Measurements from ENCODE around the gene ZNF646.
A peak's percentile ranks its signal among the peaks of the same experiment; 100 is the strongest.

ZNF646 gene

GRCh38 chr16:31118223-31119155 is 44.3 kb downstream of the ZNF646 start:
- no peak overlapping the region for H3K27ac ChIP-seq (ENCODE audit: low read length)
- H3K27me3 ChIP-seq (ENCODE audit: low read depth, low read length): no peaks in the 10 kb centered on the region
- peaks cover 22% of the 10 kb centered on the region for H3K36me3 ChIP-seq (replicated peaks; ENCODE audit: low read depth, low read length)
- H4K20me1 ChIP-seq (ENCODE audit: insufficient read depth, low read length): peaks cover 6% of the 10 kb centered on the region
- H3K4me2 ChIP-seq (ENCODE audit: low read length): peak overlapping the region; percentile 95
- no peak overlapping the region for H2AFZ ChIP-seq (ENCODE audit: low read depth, low read length)
- TF ChIP-seq CTCF (IDR thresholded peaks at IDR 0.05; ENCODE audit: low read depth, low read length) (no peak), EZH2phosphoT487 (IDR thresholded peaks at IDR 0.05; ENCODE audit: low read depth) (no peak)
- H3K4me1 ChIP-seq (ENCODE audit: low read length): peaks cover 11% of the 10 kb centered on the region
- peaks cover 18% of the 10 kb centered on the region for H3K79me2 ChIP-seq (ENCODE audit: low read length)
- H3K9ac ChIP-seq (ENCODE audit: low read length): peak overlapping the region; percentile 67
- H3K9me3 ChIP-seq (ENCODE audit: insufficient read depth, low read length): no peaks in the 10 kb centered on the region
- H3K4me3 ChIP-seq (ENCODE audit: low read length): peak overlapping the region; percentile 95

- Histone ChIP-seq H3K9ac (ENCODE audit: low read length) (no peak overlapping the region), H3K36me3 (replicated peaks; ENCODE audit: low read depth, low read length) (peaks cover 25% of the 10 kb centered on the region), H2AFZ (ENCODE audit: low read depth, low read length) (no peak overlapping the region), H3K4me2 (ENCODE audit: low read length) (no peak overlapping the region), H3K27ac (ENCODE audit: low read length) (no peak overlapping the region), H3K9me3 (ENCODE audit: insufficient read depth, low read length) (no peaks in the 10 kb centered on the region), H4K20me1 (ENCODE audit: insufficient read depth, low read length) (peaks cover 6% of the 10 kb centered on the region), H3K4me1 (ENCODE audit: low read length) (peaks cover 6% of the 10 kb centered on the region), H3K27me3 (ENCODE audit: low read depth, low read length) (no peaks in the 10 kb centered on the region), H3K79me2 (ENCODE audit: low read length) (peaks cover 18% of the 10 kb centered on the region), H3K4me3 (ENCODE audit: low read length) (no peak overlapping the region)
- TF ChIP-seq CTCF (IDR thresholded peaks at IDR 0.05; ENCODE audit: low read depth, low read length): no peak
- TF ChIP-seq EZH2phosphoT487 (IDR thresholded peaks at IDR 0.05; ENCODE audit: low read depth): no peak
Observed at GRCh38 chr16:31120129-31120528, 45.9 kb downstream of the ZNF646 start.

GRCh38 chr16:31125844-31126243 is 51.6 kb downstream of the ZNF646 start:
- no peak overlapping the region for H2AFZ ChIP-seq (ENCODE audit: low read depth, low read length)
- H3K9me3 ChIP-seq (ENCODE audit: insufficient read depth, low read length): no peaks in the 10 kb centered on the region
- H3K9ac ChIP-seq (ENCODE audit: low read length): no peak overlapping the region
- H3K79me2 ChIP-seq (ENCODE audit: low read length): no peaks in the 10 kb centered on the region
- no peaks in the 10 kb centered on the region for H4K20me1 ChIP-seq (ENCODE audit: insufficient read depth, low read length)
- H3K4me2 ChIP-seq (ENCODE audit: low read length): no peak overlapping the region
- no peaks in the 10 kb centered on the region for H3K4me1 ChIP-seq (ENCODE audit: low read length)
- peaks cover 14% of the 10 kb centered on the region for H3K36me3 ChIP-seq (replicated peaks; ENCODE audit: low read depth, low read length)
- no peaks in the 10 kb centered on the region for H3K27me3 ChIP-seq (ENCODE audit: low read depth, low read length)
- TF ChIP-seq CTCF (IDR thresholded peaks at IDR 0.05; ENCODE audit: low read depth, low read length) (no peak), EZH2phosphoT487 (IDR thresholded peaks at IDR 0.05; ENCODE audit: low read depth) (no peak)
- H3K4me3 ChIP-seq (ENCODE audit: low read length): no peak overlapping the region
- no peak overlapping the region for H3K27ac ChIP-seq (ENCODE audit: low read length)

- H3K4me1 ChIP-seq (ENCODE audit: low read length): no peaks in the 10 kb centered on the region
- no peak overlapping the region for H3K4me2 ChIP-seq (ENCODE audit: low read length)
- no peaks in the 10 kb centered on the region for H4K20me1 ChIP-seq (ENCODE audit: insufficient read depth, low read length)
- peaks cover 6% of the 10 kb centered on the region for H3K36me3 ChIP-seq (replicated peaks; ENCODE audit: low read depth, low read length)
- no peak overlapping the region for H3K27ac ChIP-seq (ENCODE audit: low read length)
- no peaks in the 10 kb centered on the region for H3K9me3 ChIP-seq (ENCODE audit: insufficient read depth, low read length)
- no peak overlapping the region for H3K9ac ChIP-seq (ENCODE audit: low read length)
- no peaks in the 10 kb centered on the region for H3K79me2 ChIP-seq (ENCODE audit: low read length)
- no peak overlapping the region for H3K4me3 ChIP-seq (ENCODE audit: low read length)
- no peak overlapping the region for H2AFZ ChIP-seq (ENCODE audit: low read depth, low read length)
- TF ChIP-seq CTCF (IDR thresholded peaks at IDR 0.05; ENCODE audit: low read depth, low read length) (no peak), EZH2phosphoT487 (IDR thresholded peaks at IDR 0.05; ENCODE audit: low read depth) (no peak)
- no peaks in the 10 kb centered on the region for H3K27me3 ChIP-seq (ENCODE audit: low read depth, low read length)
Observed at GRCh38 chr16:31127182-31127581, 53.0 kb downstream of the ZNF646 start.

Data from OCI-LY3 (cell line).